OCI-LY3 (cell line): ENCODE results near the gene SULT2B1.

Experiments used
- EZH2phosphoT487 ChIP-seq: fragments of 200-600 bp; shearing (Covaris generic); IDR thresholded peaks from 2 replicates; pipeline ENCODE4 v1.6.1; 2018; ENCODE audit warnings: antibody characterized with exemption, mixed run types, low read depth
- TF ChIP-seq, protein P1 (sequence below): fragments of 200-600, 300-600 bp; sonication (generic); IDR thresholded peaks from 2 replicates; pipeline ENCODE4 v1.5.1; 2014; ENCODE audit warnings: antibody characterized with exemption, low read length, low read depth

DNA sequence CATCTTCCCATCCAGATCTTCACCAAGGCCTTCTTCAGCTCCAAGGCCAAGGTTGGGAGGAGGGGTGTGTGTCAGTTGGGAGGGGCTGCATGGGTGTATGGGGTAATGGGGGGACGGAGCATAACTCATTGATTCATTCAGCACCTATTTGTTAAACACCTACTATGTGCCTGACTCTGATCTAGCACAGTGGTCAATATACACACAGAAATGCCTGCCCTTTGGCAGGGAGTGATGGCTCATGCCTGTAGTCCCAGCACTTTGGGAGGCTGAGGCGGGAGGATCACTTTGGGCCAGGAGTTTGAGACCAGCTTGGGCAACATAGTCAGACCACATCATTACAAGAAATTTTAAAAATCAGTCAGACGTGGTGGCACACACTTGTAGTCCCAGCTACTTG, 35.4 kb downstream of the SULT2B1 start:
- TF ChIP-seq, protein P1, sequence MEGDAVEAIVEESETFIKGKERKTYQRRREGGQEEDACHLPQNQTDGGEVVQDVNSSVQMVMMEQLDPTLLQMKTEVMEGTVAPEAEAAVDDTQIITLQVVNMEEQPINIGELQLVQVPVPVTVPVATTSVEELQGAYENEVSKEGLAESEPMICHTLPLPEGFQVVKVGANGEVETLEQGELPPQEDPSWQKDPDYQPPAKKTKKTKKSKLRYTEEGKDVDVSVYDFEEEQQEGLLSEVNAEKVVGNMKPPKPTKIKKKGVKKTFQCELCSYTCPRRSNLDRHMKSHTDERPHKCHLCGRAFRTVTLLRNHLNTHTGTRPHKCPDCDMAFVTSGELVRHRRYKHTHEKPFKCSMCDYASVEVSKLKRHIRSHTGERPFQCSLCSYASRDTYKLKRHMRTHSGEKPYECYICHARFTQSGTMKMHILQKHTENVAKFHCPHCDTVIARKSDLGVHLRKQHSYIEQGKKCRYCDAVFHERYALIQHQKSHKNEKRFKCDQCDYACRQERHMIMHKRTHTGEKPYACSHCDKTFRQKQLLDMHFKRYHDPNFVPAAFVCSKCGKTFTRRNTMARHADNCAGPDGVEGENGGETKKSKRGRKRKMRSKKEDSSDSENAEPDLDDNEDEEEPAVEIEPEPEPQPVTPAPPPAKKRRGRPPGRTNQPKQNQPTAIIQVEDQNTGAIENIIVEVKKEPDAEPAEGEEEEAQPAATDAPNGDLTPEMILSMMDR, result no peak
- no peak for TF ChIP-seq EZH2phosphoT487
